ENCODE results near the gene CD7. TPM values are rescaled to one million over a fixed set of nuclear protein-coding genes. Genes with fewer than 3 reads are reported as not detected.
A peak's percentile ranks its signal among the peaks of the same experiment; 100 is the strongest.

Gene CD7
- total and polyA plus RNA-seq, 9 of the 15 experiments (the other 6 are each of a cell fraction or from before 2014, with no cell fraction given), result 0.21 to 0.35 TPM; not detected in 7

DNA sequence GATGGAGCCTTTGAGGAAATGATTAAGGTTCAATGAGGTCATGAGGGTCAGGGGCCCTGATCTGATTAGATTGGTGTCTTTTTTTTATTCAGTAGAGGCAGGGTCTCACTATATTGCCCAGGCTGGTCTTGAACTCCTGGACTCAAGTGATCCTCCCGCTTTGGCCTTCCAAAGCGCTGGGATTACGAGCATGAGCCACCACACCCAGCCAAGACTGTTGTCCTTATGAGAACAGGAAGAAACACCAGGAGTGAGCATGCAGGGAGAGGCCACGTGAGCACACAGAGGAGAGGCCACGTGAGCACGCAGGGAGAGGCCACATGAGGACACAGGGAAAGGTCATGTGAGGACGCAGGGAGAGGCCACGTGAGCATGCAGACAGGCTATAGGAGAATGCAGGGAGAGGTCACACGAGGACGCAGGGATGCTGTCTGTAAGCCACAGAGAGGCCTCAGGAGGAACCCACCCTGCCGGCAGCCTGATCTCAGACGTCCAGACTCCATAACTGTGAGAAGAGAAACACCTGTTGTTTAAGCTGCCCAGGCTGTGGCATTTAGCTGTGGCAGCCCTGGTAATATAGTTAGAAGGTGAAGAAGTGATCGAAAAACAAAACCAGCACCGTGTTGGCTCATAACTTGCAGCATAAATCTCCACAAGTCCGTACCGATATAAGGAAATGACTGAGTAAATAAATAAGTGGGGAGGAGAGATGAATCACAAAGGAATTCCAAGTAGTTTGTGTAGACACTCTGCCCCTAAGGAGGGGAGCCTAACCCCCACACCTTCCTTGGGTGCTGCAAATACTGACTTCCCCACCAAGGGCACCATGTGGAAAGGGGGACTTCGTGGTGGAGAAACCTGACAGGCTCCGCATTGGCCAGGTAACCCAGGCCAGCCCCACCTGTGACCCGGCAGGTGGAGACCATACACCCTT lies 29.3 kb downstream of the CD7 start (continued):
- TF ChIP-seq, protein P1, sequence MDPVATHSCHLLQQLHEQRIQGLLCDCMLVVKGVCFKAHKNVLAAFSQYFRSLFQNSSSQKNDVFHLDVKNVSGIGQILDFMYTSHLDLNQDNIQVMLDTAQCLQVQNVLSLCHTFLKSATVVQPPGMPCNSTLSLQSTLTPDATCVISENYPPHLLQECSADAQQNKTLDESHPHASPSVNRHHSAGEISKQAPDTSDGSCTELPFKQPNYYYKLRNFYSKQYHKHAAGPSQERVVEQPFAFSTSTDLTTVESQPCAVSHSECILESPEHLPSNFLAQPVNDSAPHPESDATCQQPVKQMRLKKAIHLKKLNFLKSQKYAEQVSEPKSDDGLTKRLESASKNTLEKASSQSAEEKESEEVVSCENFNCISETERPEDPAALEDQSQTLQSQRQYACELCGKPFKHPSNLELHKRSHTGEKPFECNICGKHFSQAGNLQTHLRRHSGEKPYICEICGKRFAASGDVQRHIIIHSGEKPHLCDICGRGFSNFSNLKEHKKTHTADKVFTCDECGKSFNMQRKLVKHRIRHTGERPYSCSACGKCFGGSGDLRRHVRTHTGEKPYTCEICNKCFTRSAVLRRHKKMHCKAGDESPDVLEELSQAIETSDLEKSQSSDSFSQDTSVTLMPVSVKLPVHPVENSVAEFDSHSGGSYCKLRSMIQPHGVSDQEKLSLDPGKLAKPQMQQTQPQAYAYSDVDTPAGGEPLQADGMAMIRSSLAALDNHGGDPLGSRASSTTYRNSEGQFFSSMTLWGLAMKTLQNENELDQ (CRISPR knock-in tag; IDR thresholded peaks at IDR 0.05; ENCODE audit: borderline replicate concordance), result no peak
- no peak for TF ChIP-seq ZNF561 (CRISPR knock-in tag; conservative IDR thresholded peaks at IDR 0.05)
- TF ChIP-seq ZFPM2 (CRISPR knock-in tag; IDR thresholded peaks at IDR 0.05), result no peak
- peak; percentile 44; the same call in 1 of the 2 replicates for TF ChIP-seq SMARCA5 (IDR thresholded peaks at IDR 0.05)
- 0 out of 2 replicates have a peak, but pooled peaks have one; percentile 1 for TF ChIP-seq XRCC5 (IDR thresholded peaks at IDR 0.05; ENCODE audit: low read depth, low read length)
- TF ChIP-seq ZNF174 (CRISPR knock-in tag; IDR thresholded peaks at IDR 0.05), result no peak
- no peak for TF ChIP-seq ZNF324 (CRISPR knock-in tag; IDR thresholded peaks at IDR 0.05)
- TF ChIP-seq, protein P2, sequence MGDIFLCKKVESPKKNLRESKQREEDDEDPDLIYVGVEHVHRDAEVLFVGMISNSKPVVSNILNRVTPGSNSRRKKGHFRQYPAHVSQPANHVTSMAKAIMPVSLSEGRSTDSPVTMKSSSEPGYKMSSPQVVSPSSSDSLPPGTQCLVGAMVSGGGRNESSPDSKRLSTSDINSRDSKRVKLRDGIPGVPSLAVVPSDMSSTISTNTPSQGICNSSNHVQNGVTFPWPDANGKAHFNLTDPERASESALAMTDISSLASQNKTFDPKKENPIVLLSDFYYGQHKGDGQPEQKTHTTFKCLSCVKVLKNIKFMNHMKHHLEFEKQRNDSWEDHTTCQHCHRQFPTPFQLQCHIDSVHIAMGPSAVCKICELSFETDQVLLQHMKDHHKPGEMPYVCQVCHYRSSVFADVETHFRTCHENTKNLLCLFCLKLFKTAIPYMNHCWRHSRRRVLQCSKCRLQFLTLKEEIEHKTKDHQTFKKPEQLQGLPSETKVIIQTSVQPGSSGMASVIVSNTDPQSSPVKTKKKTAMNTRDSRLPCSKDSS (IDR thresholded peaks at IDR 0.05; ENCODE audit: low read depth, partially characterized antibody), result no peak
- TF ChIP-seq ZNF311 (CRISPR knock-in tag; IDR thresholded peaks at IDR 0.05), result no peak
- TF ChIP-seq, protein P3, sequence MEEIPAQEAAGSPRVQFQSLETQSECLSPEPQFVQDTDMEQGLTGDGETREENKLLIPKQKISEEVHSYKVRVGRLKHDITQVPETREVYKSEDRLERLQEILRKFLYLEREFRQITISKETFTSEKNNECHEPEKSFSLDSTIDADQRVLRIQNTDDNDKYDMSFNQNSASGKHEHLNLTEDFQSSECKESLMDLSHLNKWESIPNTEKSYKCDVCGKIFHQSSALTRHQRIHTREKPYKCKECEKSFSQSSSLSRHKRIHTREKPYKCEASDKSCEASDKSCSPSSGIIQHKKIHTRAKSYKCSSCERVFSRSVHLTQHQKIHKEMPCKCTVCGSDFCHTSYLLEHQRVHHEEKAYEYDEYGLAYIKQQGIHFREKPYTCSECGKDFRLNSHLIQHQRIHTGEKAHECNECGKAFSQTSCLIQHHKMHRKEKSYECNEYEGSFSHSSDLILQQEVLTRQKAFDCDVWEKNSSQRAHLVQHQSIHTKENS (CRISPR knock-in tag; IDR thresholded peaks at IDR 0.05), result no peak
- TF ChIP-seq, protein P4, sequence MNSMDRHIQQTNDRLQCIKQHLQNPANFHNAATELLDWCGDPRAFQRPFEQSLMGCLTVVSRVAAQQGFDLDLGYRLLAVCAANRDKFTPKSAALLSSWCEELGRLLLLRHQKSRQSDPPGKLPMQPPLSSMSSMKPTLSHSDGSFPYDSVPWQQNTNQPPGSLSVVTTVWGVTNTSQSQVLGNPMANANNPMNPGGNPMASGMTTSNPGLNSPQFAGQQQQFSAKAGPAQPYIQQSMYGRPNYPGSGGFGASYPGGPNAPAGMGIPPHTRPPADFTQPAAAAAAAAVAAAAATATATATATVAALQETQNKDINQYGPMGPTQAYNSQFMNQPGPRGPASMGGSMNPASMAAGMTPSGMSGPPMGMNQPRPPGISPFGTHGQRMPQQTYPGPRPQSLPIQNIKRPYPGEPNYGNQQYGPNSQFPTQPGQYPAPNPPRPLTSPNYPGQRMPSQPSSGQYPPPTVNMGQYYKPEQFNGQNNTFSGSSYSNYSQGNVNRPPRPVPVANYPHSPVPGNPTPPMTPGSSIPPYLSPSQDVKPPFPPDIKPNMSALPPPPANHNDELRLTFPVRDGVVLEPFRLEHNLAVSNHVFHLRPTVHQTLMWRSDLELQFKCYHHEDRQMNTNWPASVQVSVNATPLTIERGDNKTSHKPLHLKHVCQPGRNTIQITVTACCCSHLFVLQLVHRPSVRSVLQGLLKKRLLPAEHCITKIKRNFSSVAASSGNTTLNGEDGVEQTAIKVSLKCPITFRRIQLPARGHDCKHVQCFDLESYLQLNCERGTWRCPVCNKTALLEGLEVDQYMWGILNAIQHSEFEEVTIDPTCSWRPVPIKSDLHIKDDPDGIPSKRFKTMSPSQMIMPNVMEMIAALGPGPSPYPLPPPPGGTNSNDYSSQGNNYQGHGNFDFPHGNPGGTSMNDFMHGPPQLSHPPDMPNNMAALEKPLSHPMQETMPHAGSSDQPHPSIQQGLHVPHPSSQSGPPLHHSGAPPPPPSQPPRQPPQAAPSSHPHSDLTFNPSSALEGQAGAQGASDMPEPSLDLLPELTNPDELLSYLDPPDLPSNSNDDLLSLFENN (IDR thresholded peaks at IDR 0.05; ENCODE audit: low read depth in 2 of 2, low read length in 2 of 2), result no peak
- peak; percentile 96 for TF ChIP-seq SREBF1 (IDR thresholded peaks at IDR 0.05; ENCODE audit: borderline replicate concordance, low read depth, low read length)
- 0 out of 2 replicates have a peak, but pooled peaks have one; percentile 15 for TF ChIP-seq ZNF384 (IDR thresholded peaks at IDR 0.05; ENCODE audit: low read depth, low read length)
- no peak for TF ChIP-seq WHSC1 (IDR thresholded peaks at IDR 0.05; ENCODE audit: low read length)

Measured in K562 (cell line).